DOHH2 (cell line): ENCODE data around the gene NETO1.

Source experiments
- EZH2phosphoT487 ChIP-seq: fragments of 200-600 bp; sonication (generic); IDR thresholded peaks from 2 replicates; pipeline ENCODE4 v1.6.1; 2017; ENCODE audit warnings: borderline replicate concordance, mild to moderate bottlenecking, antibody characterized with exemption, low read length, moderate library complexity, mixed read lengths
- TF ChIP-seq, protein P1 (sequence below): fragments of 200-600 bp; sonication (generic); IDR thresholded peaks from one replicate; pipeline ENCODE4 v1.5.1; 2014; ENCODE audit warnings: antibody characterized with exemption, mild to moderate bottlenecking, low read depth, low read length; ENCODE audit not compliant: poor library complexity, severe bottlenecking

DNA sequence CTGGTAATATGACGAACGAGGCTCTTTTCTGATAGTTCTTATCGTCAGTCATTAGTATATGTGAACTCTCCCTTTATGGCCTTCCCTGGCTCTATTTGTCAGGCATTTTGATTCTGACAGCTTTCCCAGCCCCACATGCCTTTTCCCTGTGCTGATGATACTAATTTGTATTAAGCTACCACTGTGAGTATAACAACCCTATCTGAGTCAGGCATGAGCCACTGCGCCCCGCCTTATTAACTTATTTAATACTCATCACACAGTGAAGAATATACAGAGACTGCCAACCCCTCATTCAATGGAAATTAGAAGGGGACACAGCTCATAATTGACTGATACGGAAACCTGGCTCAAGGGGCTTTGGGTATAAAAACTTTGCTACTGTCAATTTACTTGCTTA, 140.0 kb downstream of the NETO1 start:
- TF ChIP-seq, protein P1, sequence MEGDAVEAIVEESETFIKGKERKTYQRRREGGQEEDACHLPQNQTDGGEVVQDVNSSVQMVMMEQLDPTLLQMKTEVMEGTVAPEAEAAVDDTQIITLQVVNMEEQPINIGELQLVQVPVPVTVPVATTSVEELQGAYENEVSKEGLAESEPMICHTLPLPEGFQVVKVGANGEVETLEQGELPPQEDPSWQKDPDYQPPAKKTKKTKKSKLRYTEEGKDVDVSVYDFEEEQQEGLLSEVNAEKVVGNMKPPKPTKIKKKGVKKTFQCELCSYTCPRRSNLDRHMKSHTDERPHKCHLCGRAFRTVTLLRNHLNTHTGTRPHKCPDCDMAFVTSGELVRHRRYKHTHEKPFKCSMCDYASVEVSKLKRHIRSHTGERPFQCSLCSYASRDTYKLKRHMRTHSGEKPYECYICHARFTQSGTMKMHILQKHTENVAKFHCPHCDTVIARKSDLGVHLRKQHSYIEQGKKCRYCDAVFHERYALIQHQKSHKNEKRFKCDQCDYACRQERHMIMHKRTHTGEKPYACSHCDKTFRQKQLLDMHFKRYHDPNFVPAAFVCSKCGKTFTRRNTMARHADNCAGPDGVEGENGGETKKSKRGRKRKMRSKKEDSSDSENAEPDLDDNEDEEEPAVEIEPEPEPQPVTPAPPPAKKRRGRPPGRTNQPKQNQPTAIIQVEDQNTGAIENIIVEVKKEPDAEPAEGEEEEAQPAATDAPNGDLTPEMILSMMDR: no peak
- TF ChIP-seq EZH2phosphoT487: no peak
